MM.1S (cell line): ENCODE data around the gene PTCH2.
"Not testable (repeated sequence)": the region's sequence is repeated elsewhere in the genome, so short reads cannot be mapped to it uniquely, and the experiment has no call there.

ENCODE experiments used
- DNase-seq: peaks from one replicate; pipeline ENCODE4 v3.0.0-alpha.2; 2015
- H2AFZ ChIP-seq: fragments of 300-600 bp; sonication (generic); 2 replicates; pipeline ENCODE4 v1.6.0; 2016; ENCODE audit warnings: antibody characterized with exemption, low read length
- H3F3A ChIP-seq: fragments of 300-600 bp; sonication (generic); 2 replicates; pipeline ENCODE4 v1.6.1; 2016; ENCODE audit warnings: mild to moderate bottlenecking, antibody characterized with exemption, low read length, moderate library complexity, mixed read lengths; ENCODE audit not compliant: insufficient read depth
- H3K27ac ChIP-seq: fragments of 300-600 bp; sonication (generic); 2 replicates; pipeline ENCODE4 v1.5.1; 2016; ENCODE audit warnings: mild to moderate bottlenecking, low read length
- H3K27me3 ChIP-seq: fragments of 300-600 bp; sonication (generic); replicated peaks from 2 replicates; pipeline ENCODE4 v1.6.0; 2016; ENCODE audit warnings: low read length; ENCODE audit not compliant: insufficient read depth
- H3K36me3 ChIP-seq: fragments of 300-600 bp; sonication (generic); replicated peaks from 2 replicates; pipeline ENCODE4 v1.6.1; 2016; ENCODE audit warnings: mild to moderate bottlenecking, low read length, mixed read lengths; ENCODE audit not compliant: insufficient read depth
- H3K4me1 ChIP-seq: fragments of 300-600 bp; sonication (generic); 2 replicates; pipeline ENCODE4 v1.6.1; 2016; ENCODE audit warnings: low read length, mixed read lengths
- H3K4me2 ChIP-seq: fragments of 300-600 bp; sonication (generic); 2 replicates; pipeline ENCODE4 v1.6.0; 2016; ENCODE audit warnings: low read depth, low read length
- H3K4me3 ChIP-seq: fragments of 300-600 bp; sonication (generic); 2 replicates; pipeline ENCODE4 v1.5.1; 2016; ENCODE audit warnings: low read length, mixed read lengths
- H3K79me2 ChIP-seq: fragments of 300-600 bp; sonication (generic); 2 replicates; pipeline ENCODE4 v1.6.1; 2016; ENCODE audit warnings: mixed run types, low read length, mixed read lengths
- H3K9ac ChIP-seq: fragments of 300-600 bp; sonication (generic); 2 replicates; pipeline ENCODE4 v1.6.1; 2016; ENCODE audit warnings: low read length, mixed read lengths
- H3K9me2 ChIP-seq: fragments of 300-600 bp; sonication (generic); replicated peaks from 2 replicates; pipeline ENCODE4 v1.6.1; 2016; ENCODE audit warnings: mild to moderate bottlenecking, low read length, mixed read lengths; ENCODE audit not compliant: insufficient read depth
- H3K9me3 ChIP-seq: fragments of 300-600 bp; sonication (generic); replicated peaks from 2 replicates; pipeline ENCODE4 v1.6.1; 2016; ENCODE audit warnings: mild to moderate bottlenecking, low read length, mixed read lengths; ENCODE audit not compliant: insufficient read depth
- H4K20me1 ChIP-seq: fragments of 300-600 bp; sonication (generic); 2 replicates; pipeline ENCODE4 v1.6.1; 2016; ENCODE audit warnings: mild to moderate bottlenecking, low read length, moderate library complexity, mixed read lengths; ENCODE audit not compliant: insufficient read depth
- EZH2 ChIP-seq: fragments of 300-600 bp; sonication (generic); optimal IDR thresholded peaks from 2 replicates; pipeline ENCODE3; 2017; ENCODE audit warnings: low read depth, mild to moderate bottlenecking, antibody characterized with exemption, low read length, mixed read lengths
- EZH2phosphoT487 ChIP-seq: fragments of 300-600 bp; sonication (generic); IDR thresholded peaks from 2 replicates; pipeline ENCODE4 v1.6.1; 2018; ENCODE audit warnings: antibody characterized with exemption, low read length
- TF ChIP-seq, protein P1 (sequence below): fragments of 300-600 bp; sonication (generic); IDR thresholded peaks from 2 replicates; pipeline ENCODE4 v1.5.1; 2016; ENCODE audit warnings: antibody characterized with exemption, low read length, mixed read lengths

PTCH2 gene

DNA sequence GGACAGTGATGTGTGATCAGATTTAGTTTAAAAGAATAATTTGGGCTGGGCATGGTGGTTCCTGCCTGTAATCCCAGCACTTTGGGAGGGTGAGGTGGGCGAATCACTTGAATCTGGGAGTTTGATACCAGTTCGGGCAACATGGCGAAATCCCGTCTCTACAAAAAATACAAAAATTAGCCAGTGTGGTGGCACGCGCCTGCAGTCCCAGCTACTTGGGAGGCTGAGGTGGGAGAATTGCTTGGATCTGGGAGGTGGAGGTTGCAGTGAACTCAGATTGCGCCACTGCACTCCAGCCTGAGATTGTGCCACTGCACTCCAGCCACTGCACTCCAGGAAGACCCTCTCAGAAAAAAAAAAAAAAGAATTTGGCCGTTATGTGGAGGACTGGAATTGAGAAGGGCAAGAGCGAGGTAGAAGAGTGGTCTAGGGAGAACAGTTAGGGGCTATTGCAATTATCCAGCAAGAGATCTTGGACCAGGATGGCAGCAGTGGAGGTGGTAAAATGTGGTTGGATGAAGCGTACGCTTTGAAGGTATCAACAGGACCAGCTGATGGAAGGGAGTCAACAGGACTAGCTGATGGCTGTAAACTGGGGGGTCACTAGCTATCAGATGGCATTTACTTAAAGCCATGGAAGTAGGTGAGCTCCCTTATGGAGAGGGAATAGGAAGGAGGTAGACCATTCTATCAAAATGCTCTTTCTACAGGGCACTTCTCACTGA lies 25.1 kb downstream of the PTCH2 start:
- H3F3A ChIP-seq, result peaks cover 11% of the 10 kb centered on the region
- H3K79me2 ChIP-seq, result no peaks in the 10 kb centered on the region
- no peak overlapping the region for H3K27ac ChIP-seq
- no peak overlapping the region for H2AFZ ChIP-seq
- H3K4me3 ChIP-seq, result no peak overlapping the region
- TF ChIP-seq, protein P1, sequence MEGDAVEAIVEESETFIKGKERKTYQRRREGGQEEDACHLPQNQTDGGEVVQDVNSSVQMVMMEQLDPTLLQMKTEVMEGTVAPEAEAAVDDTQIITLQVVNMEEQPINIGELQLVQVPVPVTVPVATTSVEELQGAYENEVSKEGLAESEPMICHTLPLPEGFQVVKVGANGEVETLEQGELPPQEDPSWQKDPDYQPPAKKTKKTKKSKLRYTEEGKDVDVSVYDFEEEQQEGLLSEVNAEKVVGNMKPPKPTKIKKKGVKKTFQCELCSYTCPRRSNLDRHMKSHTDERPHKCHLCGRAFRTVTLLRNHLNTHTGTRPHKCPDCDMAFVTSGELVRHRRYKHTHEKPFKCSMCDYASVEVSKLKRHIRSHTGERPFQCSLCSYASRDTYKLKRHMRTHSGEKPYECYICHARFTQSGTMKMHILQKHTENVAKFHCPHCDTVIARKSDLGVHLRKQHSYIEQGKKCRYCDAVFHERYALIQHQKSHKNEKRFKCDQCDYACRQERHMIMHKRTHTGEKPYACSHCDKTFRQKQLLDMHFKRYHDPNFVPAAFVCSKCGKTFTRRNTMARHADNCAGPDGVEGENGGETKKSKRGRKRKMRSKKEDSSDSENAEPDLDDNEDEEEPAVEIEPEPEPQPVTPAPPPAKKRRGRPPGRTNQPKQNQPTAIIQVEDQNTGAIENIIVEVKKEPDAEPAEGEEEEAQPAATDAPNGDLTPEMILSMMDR, result no peak
- TF ChIP-seq EZH2 (no peak), EZH2phosphoT487 (no peak)
- no peaks in the 10 kb centered on the region for H4K20me1 ChIP-seq
- H3K4me1 ChIP-seq, result no peaks in the 10 kb centered on the region
- H3K27me3 ChIP-seq, result peaks cover 9% of the 10 kb centered on the region; the same call in 1 of the 2 replicates
- H3K9me3 ChIP-seq, result no peaks in the 10 kb centered on the region
- no peaks in the 10 kb centered on the region for H3K36me3 ChIP-seq
- no peaks in the 10 kb centered on the region for H3K9me2 ChIP-seq
- no peak for DNase-seq
- H3K4me2 ChIP-seq, result no peak overlapping the region
- H3K9ac ChIP-seq, result no peak overlapping the region

- Histone ChIP-seq H2AFZ (no peak overlapping the region), H3K9me3 (no peaks in the 10 kb centered on the region), H3K27ac (no peak overlapping the region), H4K20me1 (no peaks in the 10 kb centered on the region), H3K4me1 (no peaks in the 10 kb centered on the region), H3F3A (peaks cover 11% of the 10 kb centered on the region), H3K27me3 (peaks cover 9% of the 10 kb centered on the region; the same call in 1 of the 2 replicates), H3K4me3 (no peak overlapping the region), H3K36me3 (no peaks in the 10 kb centered on the region), H3K4me2 (no peak overlapping the region), H3K79me2 (no peaks in the 10 kb centered on the region), H3K9me2 (no peaks in the 10 kb centered on the region), H3K9ac (no peak overlapping the region)
- TF ChIP-seq, protein P1, result no peak
- no peak for TF ChIP-seq EZH2
- no peak for DNase-seq
Observed at GRCh38 chr1:44817307-44817706, 25.7 kb downstream of the PTCH2 start.

DNA sequence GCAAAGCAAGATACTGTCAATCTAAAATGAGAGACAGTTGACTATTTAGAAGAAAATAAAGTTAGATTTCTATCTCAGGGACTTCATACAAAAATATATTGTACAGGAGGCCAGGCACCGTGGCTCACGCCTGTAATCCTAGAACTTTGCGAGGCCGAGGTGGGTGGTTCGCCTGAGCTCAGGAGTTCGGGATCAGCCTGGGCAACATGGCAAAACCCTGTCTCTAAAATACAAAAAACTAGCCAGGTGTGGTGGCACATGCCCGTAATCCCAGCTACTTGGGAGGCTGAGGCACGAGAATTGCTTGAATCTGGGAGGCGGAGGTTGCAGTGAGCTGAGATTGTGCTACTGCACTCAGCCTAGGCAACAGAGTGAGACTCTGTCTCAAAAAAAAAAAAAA lies 27.1 kb downstream of the PTCH2 start:
- H3K27me3 ChIP-seq, DNase-seq, H3K9ac ChIP-seq, H3K79me2 ChIP-seq, H3K9me2 ChIP-seq, H3K27ac ChIP-seq, H3K9me3 ChIP-seq, H3K4me3 ChIP-seq, H3K36me3 ChIP-seq, H4K20me1 ChIP-seq, H2AFZ ChIP-seq, H3K4me1 ChIP-seq, H3K4me2 ChIP-seq: not testable (repeated sequence)
- peaks cover 16% of the 10 kb centered on the region for H3F3A ChIP-seq

GRCh38 chr1:44812822-44813543 lies 30.1 kb downstream of the PTCH2 start:
- H3K79me2 ChIP-seq, result no peaks in the 10 kb centered on the region
- H3K36me3 ChIP-seq, result no peaks in the 10 kb centered on the region
- no peak overlapping the region for H3K9ac ChIP-seq
- no peaks in the 10 kb centered on the region for H4K20me1 ChIP-seq
- no peak for DNase-seq
- H3K4me3 ChIP-seq, result peak overlapping the region; percentile 65
- TF ChIP-seq EZH2phosphoT487 (no peak), EZH2 (no peak)
- TF ChIP-seq, protein P1, result no peak
- peaks cover 11% of the 10 kb centered on the region for H3F3A ChIP-seq
- peaks cover 9% of the 10 kb centered on the region; the same call in 1 of the 2 replicates for H3K27me3 ChIP-seq
- peaks cover 19% of the 10 kb centered on the region for H3K4me1 ChIP-seq
- H3K9me3 ChIP-seq, result no peaks in the 10 kb centered on the region
- no peak overlapping the region for H3K27ac ChIP-seq
- H3K4me2 ChIP-seq, result peak overlapping the region; percentile 56
- H3K9me2 ChIP-seq, result no peaks in the 10 kb centered on the region
- H2AFZ ChIP-seq, result peak overlapping the region; percentile 76
